ENCODE measurements around the gene C7orf25. TPM values are rescaled to one million over a fixed set of nuclear protein-coding genes. Genes with fewer than 3 reads are reported as not detected.

C7orf25 gene
- total and polyA plus RNA-seq, 2 of the 13 experiments (the other 11 are each of a cell fraction or from before 2014, with no cell fraction given) = 0.37 to 1.3 TPM

DNA sequence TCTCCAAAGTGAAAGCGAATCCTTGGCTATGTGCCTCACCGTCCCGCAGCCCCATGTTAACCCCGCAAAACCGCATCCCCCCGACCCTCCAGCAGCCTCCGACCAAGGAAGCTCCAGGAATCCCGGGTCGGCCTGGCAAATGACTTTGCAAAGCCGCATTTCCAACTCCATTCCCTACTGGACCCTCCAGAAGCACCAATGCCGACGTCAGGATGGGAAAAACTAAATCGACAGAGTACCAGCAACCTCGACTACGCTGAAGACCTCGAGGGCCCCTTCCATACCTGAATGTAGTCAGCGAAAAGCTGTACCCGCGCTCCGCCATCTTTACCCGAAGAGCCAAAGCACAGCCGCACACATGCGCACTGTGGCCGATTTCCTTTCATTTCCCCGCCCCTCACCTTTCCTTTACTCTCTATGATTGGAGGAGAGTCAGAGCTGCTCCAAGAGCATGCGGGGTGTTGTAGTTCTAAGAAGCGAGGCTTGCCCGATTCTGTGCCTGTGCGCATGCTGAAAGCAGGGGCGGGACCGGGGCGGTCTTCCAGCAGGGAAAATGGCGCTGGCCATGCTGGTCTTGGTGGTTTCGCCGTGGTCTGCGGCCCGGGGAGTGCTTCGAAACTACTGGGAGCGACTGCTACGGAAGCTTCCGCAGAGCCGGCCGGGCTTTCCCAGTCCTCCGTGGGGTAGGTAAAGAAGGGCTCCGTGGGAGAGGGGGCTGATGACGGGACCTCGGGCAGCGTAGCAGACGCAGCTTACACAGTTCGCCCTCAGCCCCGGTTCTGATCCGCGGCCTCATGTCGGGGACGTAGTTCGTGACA, 20.2 kb upstream of the C7orf25 start, which contains the start of the genes MRPL32 and PSMA2 (continued):
- TF ChIP-seq MXD1 (CRISPR knock-in tag; IDR thresholded peaks at IDR 0.05) (no peak; the same call in 1 of the 2 replicates), ZNF768 (CRISPR knock-in tag; IDR thresholded peaks at IDR 0.05) (peak; percentile 63), HMGA1 (CRISPR knock-in tag; conservative IDR thresholded peaks at IDR 0.05) (no peak), TGIF2 (CRISPR knock-in tag; IDR thresholded peaks at IDR 0.05) (peak; percentile 35), KLF13 (CRISPR knock-in tag; IDR thresholded peaks at IDR 0.05) (no peak), ZNF75D (CRISPR knock-in tag; IDR thresholded peaks at IDR 0.05; ENCODE audit: borderline replicate concordance) (no peak), NR3C1 (CRISPR knock-in tag; IDR thresholded peaks at IDR 0.05) (no peak), EHMT2 (IDR thresholded peaks at IDR 0.05; ENCODE audit: borderline replicate concordance, low read depth, low read length) (no peak), KAT8 (CRISPR knock-in tag; IDR thresholded peaks at IDR 0.05) (peak; percentile 90), ZFP62 (CRISPR knock-in tag; IDR thresholded peaks at IDR 0.05) (no peak), ZNF629 (CRISPR knock-in tag; conservative IDR thresholded peaks at IDR 0.05) (no peak), UBTF (CRISPR knock-in tag; IDR thresholded peaks at IDR 0.05) (peak; percentile 61), PRMT3 (CRISPR knock-in tag; IDR thresholded peaks at IDR 0.05; ENCODE audit: borderline replicate concordance, low read depth) (no peak), ADNP (CRISPR knock-in tag; IDR thresholded peaks at IDR 0.05) (no peak), PRPF4 (IDR thresholded peaks at IDR 0.05; ENCODE audit: low read depth, low read length, poor library complexity, severe bottlenecking) (no peak), GTF2F1 (IDR thresholded peaks at IDR 0.05; ENCODE audit: low read length) (no peak), NPAS2 (CRISPR knock-in tag; IDR thresholded peaks at IDR 0.05; ENCODE audit: borderline replicate concordance) (no peak), HBP1 (CRISPR knock-in tag; IDR thresholded peaks at IDR 0.05; ENCODE audit: low read depth) (no peak; the same call in 1 of the 2 replicates)
- TF ChIP-seq, protein P1, sequence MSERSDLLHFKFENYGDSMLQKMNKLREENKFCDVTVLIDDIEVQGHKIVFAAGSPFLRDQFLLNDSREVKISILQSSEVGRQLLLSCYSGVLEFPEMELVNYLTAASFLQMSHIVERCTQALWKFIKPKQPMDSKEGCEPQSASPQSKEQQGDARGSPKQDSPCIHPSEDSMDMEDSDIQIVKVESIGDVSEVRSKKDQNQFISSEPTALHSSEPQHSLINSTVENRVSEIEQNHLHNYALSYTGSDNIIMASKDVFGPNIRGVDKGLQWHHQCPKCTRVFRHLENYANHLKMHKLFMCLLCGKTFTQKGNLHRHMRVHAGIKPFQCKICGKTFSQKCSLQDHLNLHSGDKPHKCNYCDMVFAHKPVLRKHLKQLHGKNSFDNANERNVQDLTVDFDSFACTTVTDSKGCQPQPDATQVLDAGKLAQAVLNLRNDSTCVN (CRISPR knock-in tag; IDR thresholded peaks at IDR 0.05; ENCODE audit: borderline replicate concordance) = no peak
- TF ChIP-seq, protein P2, sequence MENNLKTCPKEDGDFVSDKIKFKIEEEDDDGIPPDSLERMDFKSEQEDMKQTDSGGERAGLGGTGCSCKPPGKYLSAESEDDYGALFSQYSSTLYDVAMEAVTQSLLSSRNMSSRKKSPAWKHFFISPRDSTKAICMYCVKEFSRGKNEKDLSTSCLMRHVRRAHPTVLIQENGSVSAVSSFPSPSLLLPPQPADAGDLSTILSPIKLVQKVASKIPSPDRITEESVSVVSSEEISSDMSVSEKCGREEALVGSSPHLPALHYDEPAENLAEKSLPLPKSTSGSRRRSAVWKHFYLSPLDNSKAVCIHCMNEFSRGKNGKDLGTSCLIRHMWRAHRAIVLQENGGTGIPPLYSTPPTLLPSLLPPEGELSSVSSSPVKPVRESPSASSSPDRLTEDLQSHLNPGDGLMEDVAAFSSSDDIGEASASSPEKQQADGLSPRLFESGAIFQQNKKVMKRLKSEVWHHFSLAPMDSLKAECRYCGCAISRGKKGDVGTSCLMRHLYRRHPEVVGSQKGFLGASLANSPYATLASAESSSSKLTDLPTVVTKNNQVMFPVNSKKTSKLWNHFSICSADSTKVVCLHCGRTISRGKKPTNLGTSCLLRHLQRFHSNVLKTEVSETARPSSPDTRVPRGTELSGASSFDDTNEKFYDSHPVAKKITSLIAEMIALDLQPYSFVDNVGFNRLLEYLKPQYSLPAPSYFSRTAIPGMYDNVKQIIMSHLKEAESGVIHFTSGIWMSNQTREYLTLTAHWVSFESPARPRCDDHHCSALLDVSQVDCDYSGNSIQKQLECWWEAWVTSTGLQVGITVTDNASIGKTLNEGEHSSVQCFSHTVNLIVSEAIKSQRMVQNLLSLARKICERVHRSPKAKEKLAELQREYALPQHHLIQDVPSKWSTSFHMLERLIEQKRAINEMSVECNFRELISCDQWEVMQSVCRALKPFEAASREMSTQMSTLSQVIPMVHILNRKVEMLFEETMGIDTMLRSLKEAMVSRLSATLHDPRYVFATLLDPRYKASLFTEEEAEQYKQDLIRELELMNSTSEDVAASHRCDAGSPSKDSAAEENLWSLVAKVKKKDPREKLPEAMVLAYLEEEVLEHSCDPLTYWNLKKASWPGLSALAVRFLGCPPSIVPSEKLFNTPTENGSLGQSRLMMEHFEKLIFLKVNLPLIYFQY (CRISPR knock-in tag; IDR thresholded peaks at IDR 0.05; ENCODE audit: borderline replicate concordance) = no peak; the same call in 1 of the 2 replicates
